Bronchial epithelial cell (primary cell): ENCODE data around the gene FUBP3. TPM values are rescaled to one million over a fixed set of nuclear protein-coding genes. Genes with fewer than 3 reads are reported as not detected.

Experiments used
- DNase-seq: peaks from one replicate; pipeline ENCODE4 v3.0.0-alpha.2; 2010; ENCODE audit warnings: low read depth
- FAIRE-seq: peaks from 2 replicates; lab custom pipeline; 2011; peaks lifted over from hg19 to GRCh38; lab: Jason Lieb, UNC
- H3K27me3 ChIP-seq: 2 replicates; pipeline ENCODE4 v1.5.1; 2011; ENCODE audit warnings: low read length; ENCODE audit not compliant: control insufficient read depth, insufficient read depth
- H3K36me3 ChIP-seq: 2 replicates; pipeline ENCODE4 v1.5.1; 2011; ENCODE audit warnings: low read length; ENCODE audit not compliant: control insufficient read depth, insufficient read depth
- H3K4me3 ChIP-seq: 2 replicates; pipeline ENCODE4 v1.5.1; 2011; ENCODE audit warnings: mild to moderate bottlenecking, low read depth, low read length, control low read depth
- total RNA-seq: library from RNA; depleted of rRNA; stranded (reverse); fragments of >200 nt; gene quantifications from 2 replicates; pipeline ENCODE4 v1.2.1, GENCODE V29; 2014
- TF ChIP-seq, protein P1 (sequence below): IDR thresholded peaks from 2 replicates; pipeline ENCODE4 v1.5.1; 2011; ENCODE audit warnings: mild to moderate bottlenecking, moderate library complexity, low read length, control low read depth, inconsistent platforms; ENCODE audit not compliant: insufficient read depth, severe bottlenecking

Gene FUBP3
- total RNA-seq, 1 donor from 2014 or later = 45.8 TPM

DNA sequence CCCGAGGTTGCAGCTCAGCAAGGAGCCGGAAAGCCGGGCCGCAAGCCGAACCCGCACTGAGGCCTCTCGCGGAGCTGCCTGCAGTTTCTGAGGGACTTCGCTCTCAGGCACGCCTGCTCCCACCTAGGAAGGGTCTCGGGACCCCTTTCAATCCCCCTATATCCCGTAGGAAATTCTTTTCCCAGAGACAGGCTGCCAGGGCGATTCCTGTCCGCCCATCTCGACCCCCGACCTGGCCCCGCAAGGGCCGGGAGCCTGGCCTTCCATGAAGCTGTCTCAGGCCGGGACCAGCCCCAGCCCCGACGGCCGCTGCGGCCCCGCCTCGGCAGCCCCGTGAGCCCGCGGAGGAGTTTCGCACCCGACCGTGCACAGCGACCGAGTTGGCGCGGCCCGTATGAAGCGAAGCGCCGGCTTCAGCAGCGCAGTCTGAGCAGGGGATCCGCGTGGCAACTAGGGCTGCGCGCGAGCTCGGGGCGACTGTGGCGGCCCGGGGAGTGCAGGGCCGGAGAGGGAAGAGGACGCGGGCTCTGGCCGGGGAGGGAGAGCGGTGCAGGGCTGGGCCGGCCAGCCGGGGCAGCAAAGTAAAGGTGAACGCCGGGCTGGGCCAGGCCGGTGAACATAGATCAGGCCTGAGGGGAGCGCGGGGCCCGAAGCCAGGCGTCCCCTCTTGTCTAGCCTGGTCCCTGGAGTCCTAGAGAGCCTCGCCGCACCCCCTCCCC lies 84.0 kb downstream of the FUBP3 start:
- Histone ChIP-seq H3K36me3 (no peaks in the 10 kb centered on the region), H3K27me3 (peaks cover 83% of the 10 kb centered on the region), H3K4me3 (no peak overlapping the region)
- FAIRE-seq (no peak), DNase-seq (no peak)
- TF ChIP-seq, protein P1, sequence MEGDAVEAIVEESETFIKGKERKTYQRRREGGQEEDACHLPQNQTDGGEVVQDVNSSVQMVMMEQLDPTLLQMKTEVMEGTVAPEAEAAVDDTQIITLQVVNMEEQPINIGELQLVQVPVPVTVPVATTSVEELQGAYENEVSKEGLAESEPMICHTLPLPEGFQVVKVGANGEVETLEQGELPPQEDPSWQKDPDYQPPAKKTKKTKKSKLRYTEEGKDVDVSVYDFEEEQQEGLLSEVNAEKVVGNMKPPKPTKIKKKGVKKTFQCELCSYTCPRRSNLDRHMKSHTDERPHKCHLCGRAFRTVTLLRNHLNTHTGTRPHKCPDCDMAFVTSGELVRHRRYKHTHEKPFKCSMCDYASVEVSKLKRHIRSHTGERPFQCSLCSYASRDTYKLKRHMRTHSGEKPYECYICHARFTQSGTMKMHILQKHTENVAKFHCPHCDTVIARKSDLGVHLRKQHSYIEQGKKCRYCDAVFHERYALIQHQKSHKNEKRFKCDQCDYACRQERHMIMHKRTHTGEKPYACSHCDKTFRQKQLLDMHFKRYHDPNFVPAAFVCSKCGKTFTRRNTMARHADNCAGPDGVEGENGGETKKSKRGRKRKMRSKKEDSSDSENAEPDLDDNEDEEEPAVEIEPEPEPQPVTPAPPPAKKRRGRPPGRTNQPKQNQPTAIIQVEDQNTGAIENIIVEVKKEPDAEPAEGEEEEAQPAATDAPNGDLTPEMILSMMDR = no peak

DNA sequence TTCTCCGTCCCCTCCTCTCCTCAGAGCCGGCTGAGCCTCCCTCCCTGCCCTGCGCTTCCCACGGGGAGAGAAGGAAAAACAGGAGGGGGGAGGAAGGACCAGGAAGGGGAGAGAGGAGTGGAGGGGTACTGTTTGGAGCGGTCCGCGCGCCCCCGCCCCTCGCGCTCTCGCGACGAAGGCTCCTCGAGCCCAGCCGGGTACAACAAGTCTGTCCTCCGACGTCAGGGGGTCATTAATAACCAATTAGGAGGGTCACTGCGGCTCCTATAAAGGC lies 84.5 kb downstream of the FUBP3 start:
- FAIRE-seq = no peak
- H3K27me3 ChIP-seq = peaks cover 79% of the 10 kb centered on the region
- no peaks in the 10 kb centered on the region for H3K36me3 ChIP-seq
- TF ChIP-seq, protein P1 = no peak
- H3K4me3 ChIP-seq = no peak overlapping the region
- no peak for DNase-seq

DNA sequence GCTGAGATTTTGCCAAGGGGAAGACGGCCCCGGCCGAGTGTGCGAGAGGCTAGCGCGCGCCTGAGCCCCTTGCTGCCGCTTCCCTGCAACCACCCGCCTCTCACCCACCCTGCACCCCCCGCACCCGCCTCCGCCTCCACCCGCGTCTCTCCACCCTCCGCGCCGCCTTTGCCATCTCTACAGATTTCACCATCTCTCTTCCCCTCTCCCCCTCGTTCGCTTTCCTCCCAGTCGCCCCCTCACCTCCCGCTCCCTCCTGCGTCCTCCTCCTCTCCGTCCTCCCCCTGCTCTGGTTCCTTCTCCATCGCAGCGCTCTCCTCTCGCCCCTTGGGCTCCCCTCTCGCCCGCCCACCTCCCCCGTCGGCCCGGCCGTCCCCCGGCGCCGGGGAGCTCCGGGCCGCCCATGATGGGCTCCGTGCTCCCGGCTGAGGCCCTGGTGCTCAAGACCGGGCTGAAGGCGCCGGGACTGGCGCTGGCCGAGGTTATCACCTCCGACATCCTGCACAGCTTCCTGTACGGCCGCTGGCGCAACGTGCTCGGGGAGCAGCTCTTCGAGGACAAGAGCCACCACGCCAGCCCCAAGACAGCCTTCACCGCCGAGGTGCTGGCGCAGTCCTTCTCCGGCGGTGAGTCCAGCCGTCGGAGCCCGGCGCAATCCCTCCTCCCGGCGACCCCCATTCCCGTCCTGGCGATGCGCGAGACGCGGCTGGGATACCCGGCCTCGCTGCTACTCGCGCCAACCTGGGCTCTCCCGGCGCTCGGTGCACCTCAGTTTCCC lies 85.1 kb downstream of the FUBP3 start, which contains the start of gene PRDM12:
Gene PRDM12, plus strand, starts transcription at position 344 of the 778 bp plus-strand sequence. Its CDS starts 60 bp downstream, at position 404.
- no peak within 1 kb of the TSS for H3K4me3 ChIP-seq
- DNase-seq (no peak), FAIRE-seq (no peak)
- H3K36me3 ChIP-seq = no peaks in the 10 kb centered on the region
- TF ChIP-seq, protein P1 = no peak
- H3K27me3 ChIP-seq = peaks cover 74% of the 10 kb centered on the region

DNA sequence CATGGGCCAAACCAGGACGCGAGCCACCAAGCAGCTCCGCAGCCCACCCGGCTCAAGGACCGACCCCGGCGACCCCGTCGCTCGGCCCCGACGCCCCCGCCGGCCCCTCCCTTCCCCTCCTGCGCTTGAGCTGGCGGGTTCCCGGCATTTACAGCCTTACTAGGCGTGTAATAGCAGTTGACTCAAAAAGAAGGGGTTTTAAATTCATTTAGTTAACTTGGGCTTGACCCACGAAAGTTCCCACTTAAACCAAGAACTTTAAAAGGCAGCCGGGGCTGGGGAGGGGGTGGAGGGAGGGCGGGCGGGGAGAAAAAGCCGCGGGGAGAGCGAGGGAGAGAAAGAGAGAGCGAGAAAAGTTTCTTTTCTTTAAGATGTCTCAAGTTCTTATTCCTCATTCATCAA lies 85.7 kb downstream of the FUBP3 start:
- TF ChIP-seq, protein P1 = no peak
- no peak for FAIRE-seq

DNA sequence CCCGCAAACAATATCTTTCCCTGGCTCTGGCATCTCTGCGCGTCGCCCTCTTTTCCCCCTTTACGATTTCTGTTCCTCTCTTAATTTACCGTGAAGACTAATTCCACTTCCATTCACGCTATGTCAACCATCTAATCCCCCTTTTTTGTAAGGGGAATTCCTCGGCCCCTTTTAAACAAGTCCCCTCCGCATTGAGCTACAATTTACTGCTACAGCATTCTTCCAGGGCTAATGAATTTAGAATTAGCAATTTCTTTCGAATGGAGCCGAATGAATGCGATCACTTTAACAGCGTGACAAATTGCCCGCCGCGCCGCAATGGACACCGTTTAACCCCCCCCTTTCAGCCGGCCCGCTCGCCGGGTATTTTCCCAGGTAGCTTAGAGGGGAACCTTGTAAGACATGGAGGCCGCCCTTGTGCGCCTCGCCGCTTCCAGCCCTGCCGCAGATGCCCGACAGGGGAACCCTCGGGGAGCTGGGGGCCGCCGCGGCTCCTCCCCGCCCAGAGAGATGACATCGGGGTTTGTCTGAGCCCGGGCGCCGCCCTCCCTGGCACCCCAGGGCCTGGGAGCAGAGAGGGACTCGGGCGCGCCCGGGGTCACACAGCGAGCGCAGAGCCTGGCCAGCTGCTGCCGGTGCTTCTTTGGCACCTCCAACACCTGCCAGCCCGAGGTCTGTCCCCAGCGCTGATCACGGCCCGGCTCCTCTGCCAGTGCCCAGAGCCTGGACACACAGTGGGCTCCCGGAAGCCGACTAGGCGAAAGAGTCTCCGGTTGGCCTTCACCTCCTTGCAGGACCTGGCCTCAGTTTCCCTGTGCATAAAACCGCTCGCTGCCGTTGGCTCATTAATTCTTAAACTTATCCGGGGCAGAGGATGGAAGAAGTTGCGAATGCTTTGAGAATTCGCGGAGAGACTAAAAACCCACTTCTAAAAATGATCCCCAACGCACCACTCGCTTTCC lies 86.3 kb downstream of the FUBP3 start:
- H3K4me3 ChIP-seq = no peak overlapping the region
- no peak for DNase-seq
- no peaks in the 10 kb centered on the region for H3K36me3 ChIP-seq
- no peak for FAIRE-seq
- H3K27me3 ChIP-seq = peaks cover 67% of the 10 kb centered on the region
- TF ChIP-seq, protein P1 = no peak

More for the DNA sequence above, 85.7 kb downstream of the FUBP3 start:
- no peak for DNase-seq
- no peaks in the 10 kb centered on the region for H3K36me3 ChIP-seq
- peaks cover 70% of the 10 kb centered on the region for H3K27me3 ChIP-seq
- no peak overlapping the region for H3K4me3 ChIP-seq
